ENCODE data around the gene DAND5.
"Not testable (repeated sequence)": the region's sequence is repeated elsewhere in the genome, so short reads cannot be mapped to it uniquely, and the experiment has no call there.

The DAND5 gene

DNA sequence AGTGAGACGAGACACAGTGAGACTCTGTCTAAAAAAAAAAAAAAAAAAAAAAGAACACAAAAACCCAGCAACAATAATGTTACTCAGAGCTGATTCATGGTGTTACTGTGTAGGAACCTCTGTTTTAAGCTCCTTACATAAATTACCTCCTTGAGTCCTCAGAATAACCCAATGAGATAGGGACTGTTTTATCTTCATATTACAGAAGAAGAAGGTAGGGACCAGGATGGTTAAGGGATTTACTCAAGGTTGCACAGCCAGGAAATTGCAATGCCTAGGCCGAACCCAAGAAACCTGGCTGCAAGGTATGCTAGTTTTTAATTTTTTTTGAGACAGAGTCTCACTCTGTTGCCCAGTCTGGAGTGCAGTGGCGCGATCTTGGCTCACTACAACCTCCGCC is 1.5 kb upstream of the DAND5 start:
- DNase-seq: no peak

DNA sequence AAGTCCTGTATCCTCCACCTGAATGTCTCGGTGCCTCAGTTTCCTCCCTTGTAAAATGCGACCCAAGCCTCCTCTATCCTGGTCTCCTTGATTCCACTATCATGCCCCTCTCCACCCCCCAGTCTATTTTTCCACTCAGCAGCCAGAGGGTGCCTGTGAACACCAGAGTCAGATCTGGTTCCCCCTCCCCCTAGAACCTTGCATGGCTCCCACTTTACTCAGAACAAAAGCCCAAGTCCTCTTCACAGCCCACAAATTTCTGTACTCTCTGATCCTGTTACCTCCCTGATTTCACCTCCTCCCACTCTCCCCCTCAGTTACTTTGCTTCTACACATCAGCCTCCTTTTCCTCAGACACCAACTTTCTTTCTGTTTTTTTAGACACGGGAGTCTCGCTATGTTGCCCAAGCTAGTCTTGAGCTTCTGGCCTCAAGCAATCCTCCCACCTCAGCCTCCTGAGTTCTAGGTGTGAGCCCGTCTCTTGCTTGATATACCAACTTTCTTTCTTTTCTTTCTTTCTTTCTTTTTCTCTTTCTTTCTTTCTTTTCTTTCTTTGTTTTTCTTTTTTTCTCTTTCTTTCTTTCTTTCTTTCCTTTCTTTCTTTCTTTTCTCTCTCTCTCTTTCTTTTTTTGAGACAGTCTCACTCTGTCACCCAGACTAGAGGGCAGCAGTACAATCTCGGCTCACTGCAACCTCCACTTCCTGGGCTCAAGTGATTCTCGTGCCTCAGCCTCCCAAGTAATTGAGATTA is 869 bp downstream of the DAND5 start:
- no peak for DNase-seq

DNA sequence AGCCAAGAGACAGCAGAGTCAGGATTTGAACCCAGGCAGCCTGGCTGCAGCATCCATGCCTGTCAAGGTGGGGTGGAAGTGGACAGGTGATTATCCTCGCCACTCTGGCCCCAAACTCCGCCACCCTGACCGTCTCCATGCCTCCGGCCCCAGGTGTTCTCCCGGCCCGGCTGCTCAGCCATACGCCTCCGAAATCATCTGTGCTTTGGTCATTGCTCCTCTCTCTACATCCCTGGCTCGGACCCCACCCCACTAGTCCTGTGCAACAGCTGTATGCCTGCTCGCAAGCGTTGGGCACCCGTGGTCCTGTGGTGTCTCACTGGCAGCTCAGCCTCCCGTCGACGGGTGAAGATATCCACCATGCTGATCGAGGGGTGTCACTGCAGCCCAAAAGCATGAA is 3.9 kb downstream of the DAND5 start:
- DNase-seq: no peak

DNA sequence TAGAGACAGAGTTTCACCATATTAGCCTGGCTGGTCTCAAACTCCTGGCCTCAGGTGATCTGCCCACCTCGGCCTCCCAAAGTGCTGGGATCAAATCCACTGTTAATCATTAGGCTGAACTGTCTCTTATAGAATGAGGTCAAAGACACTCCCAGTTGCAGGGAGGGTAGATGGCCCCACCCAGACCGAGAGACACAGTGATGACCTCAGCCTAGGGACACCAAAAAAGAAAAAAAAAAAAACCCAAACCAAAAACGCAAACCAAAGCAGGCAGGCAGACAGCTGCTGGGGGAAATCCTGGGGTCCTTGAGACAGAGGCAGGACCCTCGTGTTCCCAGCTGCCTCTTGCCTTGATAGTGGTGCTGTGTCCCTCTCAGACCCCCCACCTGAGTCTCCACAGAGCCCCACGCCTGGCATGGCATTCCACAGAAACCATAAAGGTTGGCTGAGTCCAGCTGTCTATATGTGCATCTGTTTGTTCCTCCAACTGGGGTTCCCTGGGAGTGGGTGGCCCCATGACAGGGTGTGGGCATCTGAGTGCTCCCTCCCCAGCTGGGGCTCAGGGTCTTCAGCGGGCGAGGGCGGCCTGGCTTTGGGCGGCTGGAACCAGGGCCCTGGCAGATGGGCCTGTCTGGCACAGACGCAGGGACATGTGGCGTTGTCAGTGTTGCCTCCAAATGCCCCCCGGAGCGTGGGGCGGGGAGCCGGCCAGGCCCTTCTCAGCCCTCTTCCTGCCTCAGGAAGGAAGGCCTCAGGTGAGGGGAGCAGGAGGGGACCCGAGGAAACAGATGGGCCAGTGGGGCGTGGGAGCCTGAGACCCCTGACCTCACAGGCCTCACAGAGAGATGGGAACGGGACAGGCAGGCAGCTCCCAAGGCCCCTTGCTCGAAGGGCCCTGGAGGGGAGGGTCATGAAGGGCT is 5.2 kb downstream of the DAND5 start:
- no peak for DNase-seq

DNA sequence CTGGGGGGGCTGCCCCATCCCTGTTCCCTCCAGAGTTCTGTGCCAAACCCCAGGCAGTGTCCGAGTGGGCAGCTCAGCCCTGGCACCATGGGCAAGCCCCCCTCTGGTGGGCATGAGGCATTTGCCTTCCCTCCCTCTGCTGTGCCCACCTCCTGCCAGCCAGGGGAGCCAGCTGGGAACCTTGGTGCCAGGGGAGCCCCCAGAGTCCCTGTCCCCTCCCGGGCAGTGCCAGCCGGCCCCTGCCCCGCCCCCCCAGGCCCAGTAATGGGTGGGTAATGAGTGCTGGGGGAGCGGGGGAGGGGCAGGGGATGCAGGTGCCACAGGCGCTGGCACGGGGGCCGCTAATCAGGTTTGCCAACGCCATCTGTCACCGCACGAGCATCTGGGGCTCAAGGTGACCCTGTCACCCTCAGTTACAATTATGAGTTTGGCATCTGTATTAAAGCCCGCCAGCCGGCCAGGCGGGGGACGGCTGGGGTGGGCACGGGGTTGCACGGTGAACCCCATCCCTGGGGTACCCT is 5.9 kb downstream of the DAND5 start:
- DNase-seq: no peak

DNA sequence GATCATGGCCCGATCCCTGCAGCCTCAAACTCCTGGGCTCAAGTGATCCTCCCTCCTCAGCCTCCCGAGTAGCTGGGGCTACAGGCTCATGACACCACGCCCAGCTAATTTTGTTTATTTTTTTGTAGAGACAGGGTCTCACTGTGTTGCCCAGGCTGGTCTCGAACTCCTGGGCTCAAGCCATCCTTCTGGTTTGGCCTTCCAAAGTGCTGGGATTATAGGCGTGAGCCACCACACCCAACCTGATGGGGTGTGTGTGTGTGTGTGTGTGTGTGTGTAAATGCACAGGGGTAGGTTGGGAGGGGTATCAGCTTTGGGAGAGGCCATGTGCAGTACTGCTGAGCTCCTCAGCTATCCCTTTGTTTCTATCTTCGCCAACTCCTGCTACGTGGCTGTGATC is 6.7 kb downstream of the DAND5 start:
- DNase-seq: not testable (repeated sequence)

DNA sequence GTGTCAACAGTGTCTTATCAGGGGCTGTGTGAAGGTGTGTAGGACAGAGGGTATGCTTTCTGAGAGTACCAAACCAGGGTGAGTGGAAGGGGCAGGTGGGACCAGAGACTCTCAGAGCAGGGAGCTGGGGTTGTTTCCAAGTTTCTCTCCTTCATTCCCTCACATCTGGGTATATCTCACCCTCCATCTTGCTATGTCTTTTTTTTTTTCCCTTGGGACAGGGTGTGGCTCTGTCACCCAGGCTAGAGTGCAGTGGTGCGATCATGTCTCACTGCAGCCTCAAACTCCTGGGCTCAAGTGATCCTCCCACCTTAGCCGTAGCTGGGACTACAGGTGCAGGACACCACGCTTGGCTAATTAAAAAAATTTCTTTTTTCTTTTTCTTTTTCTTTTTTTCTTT is 10.6 kb downstream of the DAND5 start:
- no peak for DNase-seq

DNA sequence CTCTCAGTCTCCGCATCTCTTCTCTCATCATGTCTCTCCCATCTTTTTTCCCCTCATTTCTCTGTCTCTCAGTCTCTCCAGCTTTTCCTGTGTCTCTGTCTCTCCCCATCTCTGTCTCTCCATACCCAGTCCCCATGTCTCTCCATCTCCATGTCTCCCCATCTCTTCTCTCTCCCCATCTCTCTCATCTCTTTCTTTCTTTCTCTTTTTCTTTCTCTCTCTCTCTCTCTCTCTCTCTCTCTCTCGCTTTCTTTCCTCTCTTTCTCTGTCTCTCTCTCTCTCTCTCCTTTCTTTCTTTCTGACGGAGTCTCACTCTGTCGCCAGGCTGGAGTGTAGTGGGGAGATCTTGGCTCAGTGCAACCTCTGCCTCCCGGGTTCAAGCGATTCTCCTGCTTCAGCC is 13.3 kb downstream of the DAND5 start:
- DNase-seq: no peak

DNA sequence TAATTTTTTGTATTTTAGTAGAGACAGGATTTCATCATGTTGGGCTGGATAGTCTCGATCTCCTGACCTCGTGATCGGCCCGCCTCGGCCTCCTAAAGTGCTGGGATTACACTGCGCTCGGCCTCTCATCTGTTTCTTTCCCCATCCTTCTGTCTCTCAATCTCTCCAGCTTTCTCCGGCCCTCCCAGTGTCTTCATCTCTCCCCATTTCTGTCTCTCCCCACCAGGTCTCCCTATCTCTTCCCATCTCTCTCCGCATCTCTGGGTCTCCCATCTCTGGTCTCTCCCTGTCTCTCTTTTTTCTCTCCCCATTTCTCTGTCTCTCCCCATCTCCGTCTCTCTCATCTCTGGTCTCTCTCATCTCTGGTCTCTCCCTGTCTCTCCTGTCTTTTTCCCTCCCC is 13.7 kb downstream of the DAND5 start:
- no peak for DNase-seq

DNA sequence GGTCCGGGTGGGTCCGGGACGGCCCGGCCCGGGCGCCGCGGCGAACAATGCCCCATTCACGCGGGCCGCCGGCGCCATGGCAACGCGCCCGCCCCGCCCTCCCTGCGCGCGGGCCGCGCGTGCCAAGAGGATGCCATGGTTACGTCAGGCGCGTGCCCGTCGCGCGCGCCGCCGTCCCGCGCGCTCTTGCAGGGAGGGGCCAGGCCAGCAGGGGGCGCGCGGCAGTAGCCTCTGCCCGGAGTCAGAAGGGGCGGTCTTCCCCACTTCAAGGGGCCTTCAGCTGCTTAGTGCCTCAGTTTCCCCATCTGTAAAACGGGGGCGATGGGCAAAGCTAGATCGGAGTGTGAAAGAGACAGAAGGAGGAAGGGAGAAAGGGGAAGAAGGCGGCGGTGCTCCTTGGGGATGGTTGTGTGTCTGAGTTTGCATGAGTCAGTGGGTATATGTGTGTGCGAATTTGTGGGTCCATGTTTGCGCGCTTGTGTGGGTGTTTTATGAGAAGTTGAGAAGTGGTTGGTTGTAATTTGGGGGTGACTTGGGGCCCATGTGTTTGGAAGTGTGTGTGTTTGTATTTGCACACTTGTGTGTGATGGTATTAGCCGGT is 14.3 kb downstream of the DAND5 start:
- peak; percentile 60 to 72 for DNase-seq

DNA sequence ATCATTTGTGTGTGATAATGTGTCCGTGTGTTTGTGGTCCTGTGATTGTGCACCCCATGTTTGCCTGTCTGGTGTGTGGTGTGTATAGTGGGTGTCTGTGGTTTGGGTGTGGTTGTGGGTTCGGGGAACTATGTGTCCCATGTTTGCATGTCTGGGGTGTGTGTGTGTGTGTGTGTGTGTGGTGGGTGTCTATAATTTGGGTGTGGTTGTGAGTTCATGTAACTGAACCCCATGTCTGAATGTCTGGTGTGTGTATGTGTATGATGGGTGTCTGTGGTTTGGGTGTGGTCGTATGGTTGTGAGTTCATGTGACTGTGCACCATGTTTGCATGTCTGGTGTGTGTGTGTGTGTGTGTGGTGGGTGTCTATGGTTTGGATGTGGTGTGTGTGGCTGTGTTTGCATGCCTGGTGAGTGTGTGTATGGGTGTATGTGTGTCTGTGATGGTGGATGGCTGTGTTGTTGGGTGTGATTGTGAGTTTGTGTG is 14.8 kb downstream of the DAND5 start:
- DNase-seq: no peak

DNA sequence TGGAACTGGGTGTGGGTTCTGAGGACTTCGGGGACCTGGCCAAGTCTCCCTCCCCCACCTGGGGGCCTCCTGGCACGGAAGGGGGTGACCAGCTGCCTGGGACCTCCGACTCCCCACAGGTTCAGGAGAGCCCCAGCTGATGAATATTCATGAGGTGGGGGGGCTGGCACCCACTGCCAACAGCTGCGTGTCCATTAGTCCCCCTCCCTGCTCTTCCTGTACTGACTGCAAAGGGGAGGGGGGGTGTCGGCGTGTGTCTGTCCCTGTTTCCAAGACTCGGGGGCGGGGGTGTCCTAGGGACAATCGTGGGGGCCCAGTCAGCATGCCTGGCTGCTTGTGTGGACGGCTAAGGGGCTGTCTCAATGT is 15.3 kb downstream of the DAND5 start:
- DNase-seq: no peak

DNA sequence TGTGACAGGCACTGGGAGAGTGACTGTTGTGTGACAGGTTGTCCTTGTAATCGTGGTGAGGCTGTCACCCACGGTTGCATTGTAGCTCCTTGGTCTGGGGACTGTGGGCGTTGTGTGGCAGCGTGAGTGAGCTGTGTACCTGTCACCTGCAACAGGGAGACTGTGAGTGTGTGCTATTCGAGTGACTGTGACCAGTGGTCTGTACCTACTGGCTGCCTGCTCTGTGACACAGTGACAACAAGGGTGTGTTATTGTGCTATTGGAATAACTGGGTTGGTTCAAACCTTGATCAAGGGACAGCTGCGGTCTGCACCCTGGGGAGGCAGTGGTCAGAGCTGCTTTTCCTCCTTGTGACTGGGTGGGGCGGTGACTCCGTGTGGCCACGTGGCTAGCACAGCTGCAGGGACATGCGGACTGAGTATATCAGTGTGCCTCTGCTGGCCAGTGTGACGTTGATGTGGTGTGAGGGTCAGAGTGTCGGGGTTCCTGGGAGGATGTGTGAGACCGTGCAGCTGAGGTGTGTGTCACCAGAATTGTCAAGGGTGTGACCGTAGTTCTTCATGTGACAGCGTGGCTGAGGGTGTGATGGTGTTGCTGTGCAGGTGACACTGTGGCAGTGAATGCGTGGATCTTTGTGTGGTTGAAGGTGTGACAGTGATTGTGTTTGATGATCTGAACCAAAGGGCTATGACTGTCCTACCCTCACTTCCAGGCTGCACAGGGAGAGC is 15.8 kb downstream of the DAND5 start:
- DNase-seq: no peak

DNA sequence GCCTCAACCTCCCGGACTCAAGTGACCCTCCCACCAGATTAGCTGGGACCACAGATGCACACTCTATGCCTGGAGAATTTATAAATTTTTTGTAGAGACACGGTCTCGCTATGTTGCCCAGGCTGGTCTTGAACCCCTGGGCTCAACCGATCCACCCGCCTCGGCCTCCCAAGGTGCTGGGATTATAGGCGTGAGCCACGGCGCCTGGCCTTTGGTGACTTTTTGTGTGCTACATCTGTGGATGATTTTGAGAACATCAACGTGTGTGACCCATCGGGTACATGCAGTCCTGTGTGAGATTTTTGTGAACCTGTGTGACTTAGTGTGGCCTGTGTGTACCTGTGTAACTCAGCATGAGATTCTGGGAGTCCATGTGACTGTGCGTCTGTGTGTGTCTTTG is 17.4 kb downstream of the DAND5 start:
- DNase-seq: no peak

DNA sequence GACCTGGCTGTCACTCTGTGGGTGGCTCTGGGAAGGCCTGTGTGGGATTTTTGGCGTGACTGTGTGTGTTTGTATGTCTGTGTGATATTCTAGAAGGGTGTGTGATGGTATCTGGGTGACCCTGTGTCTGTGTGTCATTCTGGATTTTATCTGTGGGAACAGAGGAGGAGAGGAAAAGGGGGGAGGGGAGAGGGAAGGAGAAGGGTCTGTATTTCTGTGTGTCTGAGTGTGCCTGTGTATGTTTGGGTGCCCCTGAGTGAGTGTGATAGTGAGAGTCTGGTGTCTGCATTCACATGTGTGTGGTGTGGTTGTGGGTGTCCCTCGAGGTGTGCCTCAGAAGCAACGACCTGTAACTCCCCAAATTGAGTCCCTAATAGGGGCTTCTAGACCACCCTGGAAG is 17.8 kb downstream of the DAND5 start:
- no peak for DNase-seq

DNA sequence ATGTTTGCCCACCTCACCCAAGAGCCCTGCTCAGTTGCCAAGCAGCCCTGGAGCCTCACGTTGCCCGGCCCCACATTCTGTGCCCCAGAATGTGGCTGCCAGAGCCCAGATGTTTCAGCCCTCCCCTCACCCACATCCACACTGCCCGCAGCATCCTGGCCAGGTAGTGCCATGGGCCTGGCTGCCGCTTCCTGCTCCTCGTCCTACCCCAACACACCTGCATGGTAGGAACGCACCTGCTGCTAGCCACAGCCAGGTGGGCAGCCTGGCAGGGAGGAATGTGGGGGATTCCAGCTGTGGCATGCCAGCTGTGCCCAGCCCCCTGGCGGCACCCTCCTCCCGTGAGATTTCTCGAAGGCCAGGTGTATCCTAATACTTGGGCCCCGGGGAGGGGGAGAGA is 18.4 kb downstream of the DAND5 start:
- DNase-seq: peak in 1 of 2 experiments; percentile 14

DNA sequence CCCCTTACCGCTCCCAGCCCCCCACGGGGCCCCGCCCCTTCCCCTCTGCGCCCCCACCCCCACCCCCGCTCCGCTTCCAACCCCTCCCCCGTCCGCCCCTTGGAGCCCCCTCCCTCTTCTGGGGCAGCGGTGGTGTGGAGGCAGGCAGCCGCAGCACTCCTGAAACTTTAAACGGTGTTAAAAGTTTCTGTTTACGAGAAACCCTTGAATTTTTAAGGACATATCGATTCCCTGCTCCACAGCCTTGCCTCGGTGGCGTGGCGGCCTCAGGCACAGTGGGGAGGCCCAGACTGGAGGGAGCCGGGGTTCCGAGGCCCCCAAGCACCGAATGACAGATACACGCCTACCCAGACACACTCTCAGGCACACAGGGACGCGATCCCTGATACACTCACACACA is 21.1 kb downstream of the DAND5 start:
- no peak for DNase-seq

DNA sequence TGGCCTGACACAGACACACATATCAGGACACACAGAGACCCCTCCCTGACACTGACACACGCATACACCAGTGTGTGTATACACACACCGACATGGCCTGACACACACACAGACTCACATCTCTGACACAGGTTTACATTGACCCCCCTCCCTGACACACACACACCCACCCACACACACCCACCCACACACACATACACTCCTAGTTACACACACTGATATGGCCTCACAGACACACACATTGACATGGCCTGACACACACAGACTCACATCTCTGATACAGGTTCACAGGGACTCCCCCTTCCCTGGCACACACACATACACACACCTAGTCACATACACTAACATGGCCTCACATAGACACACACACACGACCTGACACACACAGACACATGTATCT is 21.5 kb downstream of the DAND5 start:
- DNase-seq: no peak

DNA sequence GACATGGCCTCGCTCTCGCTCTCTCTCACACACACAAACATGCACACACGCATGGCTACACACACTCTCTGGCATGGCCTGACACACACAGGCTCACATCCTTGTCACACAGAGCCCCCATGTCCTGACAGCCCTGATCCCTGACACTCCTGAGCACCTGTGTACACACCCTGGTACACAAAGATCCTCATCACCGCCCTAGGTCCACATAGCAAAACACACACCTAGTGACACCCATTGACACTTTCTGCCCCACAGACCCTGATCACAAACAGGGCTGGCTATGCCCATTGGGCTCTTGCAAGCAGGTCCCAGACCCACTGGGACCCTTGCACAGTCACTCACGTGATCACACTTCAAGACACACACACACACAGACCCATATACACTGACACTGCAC is 21.9 kb downstream of the DAND5 start:
- no peak for DNase-seq

DNA sequence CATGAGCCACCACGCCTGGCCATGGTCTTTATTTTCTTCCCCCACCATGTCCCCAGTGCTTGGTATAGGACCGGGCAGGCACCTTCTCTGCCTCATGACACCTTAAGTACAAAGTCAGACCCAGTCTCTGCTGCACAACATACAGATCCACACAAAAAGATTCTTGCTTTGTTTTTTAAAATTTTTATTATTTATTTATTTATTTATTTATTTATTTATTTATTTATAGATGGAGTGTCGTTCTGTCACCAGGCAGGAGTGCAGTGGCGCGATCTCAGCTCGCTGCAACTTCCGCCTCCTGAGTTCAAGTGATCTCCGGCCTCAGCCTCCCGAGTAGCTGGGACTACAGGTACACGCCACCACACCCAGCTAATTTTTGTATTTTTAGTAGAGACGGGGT is 23.4 kb downstream of the DAND5 start:
- no peak for DNase-seq

DNA sequence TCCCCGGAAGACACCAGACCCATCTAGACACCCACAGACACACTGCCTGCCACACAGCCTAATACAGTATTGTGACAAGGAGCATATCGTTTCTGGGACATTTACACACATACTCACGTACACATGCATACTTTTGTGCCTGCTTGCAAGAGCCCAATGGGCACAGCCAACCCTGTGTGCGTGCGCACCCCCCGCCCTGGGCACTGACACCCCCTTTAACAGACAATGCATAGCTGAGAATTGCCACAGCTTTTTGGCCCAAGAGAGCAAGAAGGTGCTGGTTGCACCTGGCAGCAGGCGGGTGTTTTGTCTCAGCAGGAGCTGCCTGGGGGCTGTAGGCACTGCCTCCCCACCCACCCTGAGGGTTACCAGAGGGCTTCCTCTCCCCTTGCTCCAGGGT is 24.2 kb downstream of the DAND5 start:
- DNase-seq: no peak

DNA sequence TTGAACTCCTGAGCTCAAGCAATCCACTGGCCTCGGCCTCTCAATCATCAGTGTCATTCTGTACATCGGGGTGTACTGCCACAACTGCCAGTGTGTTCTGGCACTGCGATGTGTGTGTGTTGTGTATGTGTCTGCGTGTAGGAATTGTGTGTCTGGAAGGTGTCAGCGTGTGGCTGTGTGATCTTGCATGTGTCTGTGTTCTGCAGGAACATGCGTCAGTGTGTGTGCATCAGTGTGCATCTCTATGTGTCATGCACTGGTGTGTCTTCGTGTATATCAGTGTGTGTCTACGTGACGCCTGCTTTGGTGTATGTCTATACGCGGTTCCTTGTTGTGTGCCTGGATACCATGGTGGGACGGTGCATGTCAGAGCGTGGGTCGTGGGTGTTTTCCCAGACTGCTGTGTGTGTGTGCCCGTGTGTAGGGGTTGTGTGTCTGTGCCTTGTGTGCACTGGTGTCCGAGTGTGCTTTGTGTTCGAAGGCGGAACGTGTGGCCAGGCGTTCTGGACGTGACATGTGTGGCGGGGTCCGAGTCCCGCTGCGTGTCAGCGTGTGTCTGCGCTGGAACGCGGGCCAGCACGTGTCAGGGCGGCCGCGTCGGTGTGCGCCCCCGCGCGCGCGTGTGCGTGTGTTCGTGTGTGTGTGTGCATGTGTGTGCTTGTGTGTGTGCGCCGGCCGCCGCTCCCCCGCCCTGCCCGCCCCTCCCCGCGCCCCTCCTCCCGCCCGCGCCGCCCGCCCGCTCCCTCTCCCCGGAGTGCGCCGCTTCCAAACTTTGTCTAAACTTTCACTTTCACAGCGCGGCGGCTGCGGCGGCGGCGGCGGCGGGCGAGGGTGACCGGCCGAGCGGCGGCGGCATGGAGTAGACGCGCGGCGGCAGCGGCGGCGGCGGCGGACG is 25.6 kb downstream of the DAND5 start, which contains the start of gene NFIX:
Gene NFIX (plus strand): TSS at position 775 of the 895 bp plus-strand sequence. CDS start 363 bp downstream, outside the sequence.
- DNase-seq: no peak
